ENCODE data around the gene METTL4.
A peak's percentile ranks its signal among the peaks of the same experiment; 100 is the strongest.

METTL4 gene, protein sequence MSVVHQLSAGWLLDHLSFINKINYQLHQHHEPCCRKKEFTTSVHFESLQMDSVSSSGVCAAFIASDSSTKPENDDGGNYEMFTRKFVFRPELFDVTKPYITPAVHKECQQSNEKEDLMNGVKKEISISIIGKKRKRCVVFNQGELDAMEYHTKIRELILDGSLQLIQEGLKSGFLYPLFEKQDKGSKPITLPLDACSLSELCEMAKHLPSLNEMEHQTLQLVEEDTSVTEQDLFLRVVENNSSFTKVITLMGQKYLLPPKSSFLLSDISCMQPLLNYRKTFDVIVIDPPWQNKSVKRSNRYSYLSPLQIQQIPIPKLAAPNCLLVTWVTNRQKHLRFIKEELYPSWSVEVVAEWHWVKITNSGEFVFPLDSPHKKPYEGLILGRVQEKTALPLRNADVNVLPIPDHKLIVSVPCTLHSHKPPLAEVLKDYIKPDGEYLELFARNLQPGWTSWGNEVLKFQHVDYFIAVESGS

DNA sequence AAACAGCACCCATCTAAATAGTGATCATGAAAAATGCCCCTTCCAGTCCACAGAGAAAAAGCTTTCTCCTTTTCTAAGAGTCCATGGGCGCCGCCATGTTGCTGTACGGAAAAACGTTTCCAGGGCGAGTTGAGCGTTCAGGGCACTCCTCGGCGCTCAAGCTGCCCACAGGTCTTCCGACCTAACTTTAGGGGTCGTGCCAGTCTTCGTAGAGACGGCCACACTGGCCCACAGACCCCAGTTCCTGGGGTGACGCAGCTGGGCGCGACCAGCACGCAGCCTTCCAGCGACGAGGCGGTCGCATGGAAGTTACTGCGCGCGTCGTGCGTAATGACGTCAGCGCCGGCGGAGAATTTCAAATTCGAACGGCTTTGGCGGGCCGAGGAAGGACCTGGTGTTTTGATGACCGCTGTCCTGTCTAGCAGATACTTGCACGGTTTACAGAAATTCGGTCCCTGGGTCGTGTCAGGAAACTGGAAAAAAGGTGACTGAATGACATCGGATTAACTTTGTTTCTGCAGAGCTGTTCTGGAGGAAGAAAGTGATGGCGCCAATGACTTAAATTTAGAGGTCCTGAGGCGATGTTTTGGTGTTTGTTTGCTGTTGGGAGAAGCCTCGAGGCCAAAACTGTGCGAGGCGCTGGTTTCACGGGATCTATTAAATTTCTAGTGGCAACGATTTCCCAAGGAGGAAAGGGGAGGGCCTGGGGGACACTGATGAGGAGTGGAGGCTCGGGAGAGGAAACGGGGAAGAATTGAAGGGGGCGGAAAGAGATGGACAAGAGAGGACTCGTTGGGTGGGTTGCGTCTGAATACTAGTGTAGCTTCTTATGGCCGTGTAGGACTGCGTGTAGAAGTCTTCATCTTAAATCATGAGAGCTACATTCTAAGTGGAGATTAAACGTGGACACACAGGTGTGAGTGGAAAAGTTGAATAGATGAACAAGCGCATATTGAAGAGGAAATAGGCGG lies at the start of gene METTL4, which contains the start of gene NDC80:
Gene METTL4, minus strand, starts transcription at position 306 of the 971 bp plus-strand sequence. CDS start 4,289 bp downstream, outside the sequence.
Gene NDC80, plus strand, starts transcription at position 358 of the 971 bp plus-strand sequence. CDS start 1,429 bp downstream, outside the sequence.
- DNase-seq (ENCODE audit: low read depth), result peak; percentile 92
- H3K4me3 ChIP-seq (replicated peaks; ENCODE audit: low read depth, low read length), result peak within 1 kb of the TSS; percentile 90
- TF ChIP-seq, protein P1, sequence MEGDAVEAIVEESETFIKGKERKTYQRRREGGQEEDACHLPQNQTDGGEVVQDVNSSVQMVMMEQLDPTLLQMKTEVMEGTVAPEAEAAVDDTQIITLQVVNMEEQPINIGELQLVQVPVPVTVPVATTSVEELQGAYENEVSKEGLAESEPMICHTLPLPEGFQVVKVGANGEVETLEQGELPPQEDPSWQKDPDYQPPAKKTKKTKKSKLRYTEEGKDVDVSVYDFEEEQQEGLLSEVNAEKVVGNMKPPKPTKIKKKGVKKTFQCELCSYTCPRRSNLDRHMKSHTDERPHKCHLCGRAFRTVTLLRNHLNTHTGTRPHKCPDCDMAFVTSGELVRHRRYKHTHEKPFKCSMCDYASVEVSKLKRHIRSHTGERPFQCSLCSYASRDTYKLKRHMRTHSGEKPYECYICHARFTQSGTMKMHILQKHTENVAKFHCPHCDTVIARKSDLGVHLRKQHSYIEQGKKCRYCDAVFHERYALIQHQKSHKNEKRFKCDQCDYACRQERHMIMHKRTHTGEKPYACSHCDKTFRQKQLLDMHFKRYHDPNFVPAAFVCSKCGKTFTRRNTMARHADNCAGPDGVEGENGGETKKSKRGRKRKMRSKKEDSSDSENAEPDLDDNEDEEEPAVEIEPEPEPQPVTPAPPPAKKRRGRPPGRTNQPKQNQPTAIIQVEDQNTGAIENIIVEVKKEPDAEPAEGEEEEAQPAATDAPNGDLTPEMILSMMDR (IDR thresholded peaks at IDR 0.05; ENCODE audit: low read length, missing control alignments), result no peak

DNA sequence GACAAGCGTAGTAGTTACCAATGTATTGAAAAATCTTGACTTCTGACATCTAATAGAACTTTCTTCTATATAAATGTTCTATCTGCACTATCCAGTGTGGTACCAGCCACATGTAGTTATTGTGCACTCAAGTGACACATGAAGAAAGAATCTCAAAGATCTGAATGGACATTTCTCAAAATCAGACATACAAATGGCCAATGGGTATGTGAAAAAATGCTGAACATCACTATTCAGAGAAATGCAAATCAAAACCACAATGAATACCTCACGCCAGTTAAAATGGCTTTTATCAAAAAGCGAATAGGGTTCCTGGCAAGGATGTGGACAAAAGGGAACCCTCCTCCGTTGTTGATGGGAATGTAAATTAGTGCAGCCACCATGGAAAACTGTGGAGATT lies 46.7 kb upstream of the METTL4 start:
- no peak overlapping the region for H3K4me3 ChIP-seq (replicated peaks; ENCODE audit: low read depth, low read length)
- DNase-seq (ENCODE audit: low read depth), result no peak
- TF ChIP-seq, protein P1 (IDR thresholded peaks at IDR 0.05; ENCODE audit: low read length, missing control alignments), result no peak

DNA sequence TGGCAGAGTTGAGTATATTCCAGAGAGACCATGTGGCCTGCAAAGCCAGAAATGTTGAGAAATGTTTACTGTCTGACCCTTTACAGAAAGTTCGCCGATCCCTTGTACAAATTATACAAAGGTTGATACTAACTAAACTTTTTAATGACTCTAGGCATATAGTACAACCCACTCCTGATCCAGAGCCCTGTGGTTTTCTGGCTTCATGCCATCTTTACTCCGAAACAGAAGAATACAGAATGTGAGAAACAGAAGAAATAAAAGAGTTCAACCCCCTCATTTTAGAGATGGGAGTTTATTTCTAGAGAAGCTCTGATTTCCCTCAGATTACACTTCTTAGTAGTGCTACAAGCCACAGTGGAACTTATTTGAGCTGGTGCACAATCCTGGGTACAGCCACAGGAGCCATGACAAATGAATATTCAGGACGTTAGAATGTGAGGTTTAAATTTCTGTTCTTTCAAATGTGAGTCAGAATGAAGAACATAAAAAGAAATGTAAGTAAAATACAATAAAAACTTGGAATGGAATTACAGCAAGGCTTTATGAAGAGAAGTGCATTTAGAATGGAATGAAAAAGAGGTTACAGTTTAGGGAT lies 46.2 kb upstream of the METTL4 start:
- TF ChIP-seq, protein P1 (IDR thresholded peaks at IDR 0.05; ENCODE audit: low read length, missing control alignments), result no peak
- DNase-seq (ENCODE audit: low read depth), result no peak
- no peak overlapping the region for H3K4me3 ChIP-seq (replicated peaks; ENCODE audit: low read depth, low read length)

DNA sequence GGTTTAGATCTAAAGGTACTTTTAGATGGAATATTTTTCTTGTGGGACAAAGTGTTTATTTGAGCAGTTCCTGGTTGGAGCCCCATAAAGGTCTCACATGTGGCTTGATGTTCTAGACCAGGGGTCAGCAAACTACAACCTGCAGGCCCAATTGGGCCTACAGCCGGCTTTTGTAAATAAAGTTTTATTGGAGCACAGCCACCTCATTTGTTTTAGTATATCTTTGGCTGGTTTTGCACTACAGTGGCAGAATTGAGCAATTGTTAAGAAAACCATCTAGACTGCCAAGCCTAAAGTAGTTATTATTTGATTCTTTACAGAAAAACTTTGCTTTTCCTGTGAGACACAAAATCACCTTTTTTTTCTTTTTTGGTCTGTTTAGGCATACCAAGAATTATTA lies 41.7 kb upstream of the METTL4 start:
- DNase-seq (ENCODE audit: low read depth), result no peak
- TF ChIP-seq, protein P1 (IDR thresholded peaks at IDR 0.05; ENCODE audit: low read length, missing control alignments), result no peak
- H3K4me3 ChIP-seq (replicated peaks; ENCODE audit: low read depth, low read length), result no peak overlapping the region

DNA sequence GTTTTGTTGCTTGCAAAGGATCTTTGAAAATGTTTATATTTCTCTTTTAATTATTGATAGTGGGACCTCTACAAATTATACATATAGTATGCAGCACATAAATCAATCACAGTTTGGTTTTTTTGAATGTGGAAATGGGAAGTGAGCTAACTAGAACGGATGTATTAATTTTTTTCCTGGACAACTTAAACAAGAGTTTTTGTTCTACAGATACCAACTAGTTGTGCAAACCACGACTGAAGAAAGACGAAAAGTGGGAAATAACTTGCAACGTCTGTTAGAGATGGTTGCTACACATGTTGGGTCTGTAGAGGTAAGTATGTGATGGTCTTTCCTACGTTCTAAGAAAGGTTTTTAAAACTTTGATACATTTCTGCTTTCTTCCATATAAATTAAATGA lies 39.2 kb upstream of the METTL4 start:
- TF ChIP-seq, protein P1 (IDR thresholded peaks at IDR 0.05; ENCODE audit: low read length, missing control alignments), result no peak
- no peak for DNase-seq (ENCODE audit: low read depth)

DNA sequence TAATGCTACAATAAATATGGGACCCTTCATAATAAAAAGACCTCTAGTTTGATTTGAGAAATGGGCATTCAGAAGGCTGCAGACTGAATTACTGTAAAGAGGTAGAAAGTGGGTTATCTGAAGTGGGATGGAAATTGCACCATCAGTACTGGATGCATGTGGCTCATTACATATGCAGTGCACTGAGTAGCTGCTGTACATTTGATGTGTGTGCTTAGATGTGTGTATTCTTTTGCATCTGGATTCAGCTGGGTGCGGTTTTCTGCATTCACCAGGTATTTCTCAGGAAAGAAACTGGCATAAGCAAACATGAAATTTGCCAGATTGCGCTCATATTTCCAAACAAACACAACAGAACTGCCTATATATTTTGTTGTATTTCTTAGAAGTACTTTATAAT lies 38.3 kb upstream of the METTL4 start:
- TF ChIP-seq, protein P1 (IDR thresholded peaks at IDR 0.05; ENCODE audit: low read length, missing control alignments), result no peak
- no peak for DNase-seq (ENCODE audit: low read depth)

More for the DNA sequence above, 39.2 kb upstream of the METTL4 start:
- no peak overlapping the region for H3K4me3 ChIP-seq (replicated peaks; ENCODE audit: low read depth, low read length)

More for the DNA sequence above, 38.3 kb upstream of the METTL4 start:
- H3K4me3 ChIP-seq (replicated peaks; ENCODE audit: low read depth, low read length), result no peak overlapping the region
